ENCODE results near the gene SCN11A. TPM values are rescaled to one million over a fixed set of nuclear protein-coding genes. Genes with fewer than 3 reads are reported as not detected.

The SCN11A gene
- total RNA-seq, 2 donors from 2014 or later, result 0.09 to 1.7 TPM

- no peaks in the 10 kb centered on the region for H3K9me3 ChIP-seq
- H3K36me3 ChIP-seq, result no peaks in the 10 kb centered on the region
- no peak overlapping the region for H3K27ac ChIP-seq
- TF ChIP-seq, protein P1, sequence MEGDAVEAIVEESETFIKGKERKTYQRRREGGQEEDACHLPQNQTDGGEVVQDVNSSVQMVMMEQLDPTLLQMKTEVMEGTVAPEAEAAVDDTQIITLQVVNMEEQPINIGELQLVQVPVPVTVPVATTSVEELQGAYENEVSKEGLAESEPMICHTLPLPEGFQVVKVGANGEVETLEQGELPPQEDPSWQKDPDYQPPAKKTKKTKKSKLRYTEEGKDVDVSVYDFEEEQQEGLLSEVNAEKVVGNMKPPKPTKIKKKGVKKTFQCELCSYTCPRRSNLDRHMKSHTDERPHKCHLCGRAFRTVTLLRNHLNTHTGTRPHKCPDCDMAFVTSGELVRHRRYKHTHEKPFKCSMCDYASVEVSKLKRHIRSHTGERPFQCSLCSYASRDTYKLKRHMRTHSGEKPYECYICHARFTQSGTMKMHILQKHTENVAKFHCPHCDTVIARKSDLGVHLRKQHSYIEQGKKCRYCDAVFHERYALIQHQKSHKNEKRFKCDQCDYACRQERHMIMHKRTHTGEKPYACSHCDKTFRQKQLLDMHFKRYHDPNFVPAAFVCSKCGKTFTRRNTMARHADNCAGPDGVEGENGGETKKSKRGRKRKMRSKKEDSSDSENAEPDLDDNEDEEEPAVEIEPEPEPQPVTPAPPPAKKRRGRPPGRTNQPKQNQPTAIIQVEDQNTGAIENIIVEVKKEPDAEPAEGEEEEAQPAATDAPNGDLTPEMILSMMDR (IDR thresholded peaks at IDR 0.05), result no peak
- TF ChIP-seq POLR2AphosphoS5 (IDR thresholded peaks at IDR 0.05) (no peak), POLR2A (IDR thresholded peaks at IDR 0.05) (no peak)
- WGBS, result 82% methylated on average over 1 of the region's 1 CpG
- H3K27me3 ChIP-seq (replicated peaks; ENCODE audit: insufficient read depth), result no peaks in the 10 kb centered on the region
- H3K4me1 ChIP-seq (replicated peaks), result no peaks in the 10 kb centered on the region
- H3K4me3 ChIP-seq, result no peak overlapping the region
- intact Hi-C loops (cut with DNase I), result loop anchor here (10.0 kb wide), 1 partner anchor 505 kb away; no protein-coding TSS in a partner anchor
- no peak for DNase-seq (ENCODE audit: low spot score)
These were observed 22.2 kb downstream of the SCN11A start for GRCh38 chr3:39029556-39029955.

- DNase-seq (ENCODE audit: low spot score), result no peak
- Histone ChIP-seq H3K27ac (no peak overlapping the region), H3K36me3 (no peaks in the 10 kb centered on the region), H3K9me3 (no peaks in the 10 kb centered on the region), H3K4me3 (no peak overlapping the region), H3K4me1 (replicated peaks) (no peaks in the 10 kb centered on the region), H3K27me3 (replicated peaks; ENCODE audit: insufficient read depth) (no peaks in the 10 kb centered on the region)
- intact Hi-C loops (cut with DNase I), result loop anchor here (10.0 kb wide), 1 partner anchor 504 kb away; no protein-coding TSS in a partner anchor
- TF ChIP-seq, protein P1 (IDR thresholded peaks at IDR 0.05), result no peak
- no peak for TF ChIP-seq POLR2A (IDR thresholded peaks at IDR 0.05)
- no peak for TF ChIP-seq POLR2AphosphoS5 (IDR thresholded peaks at IDR 0.05)
- 57% methylated on average over 3 of the region's 3 CpGs for WGBS
These were observed 23.2 kb downstream of the SCN11A start for GRCh38 chr3:39028546-39028945.

- H3K27ac ChIP-seq, result no peak overlapping the region
- 80% methylated on average over 6 of the region's 6 CpGs for WGBS
- no peaks in the 10 kb centered on the region for H3K4me1 ChIP-seq (replicated peaks)
- no peak for TF ChIP-seq POLR2A (IDR thresholded peaks at IDR 0.05)
- TF ChIP-seq, protein P1 (IDR thresholded peaks at IDR 0.05), result no peak
- no peak for TF ChIP-seq POLR2AphosphoS5 (IDR thresholded peaks at IDR 0.05)
- H3K27me3 ChIP-seq (replicated peaks; ENCODE audit: insufficient read depth), result no peaks in the 10 kb centered on the region
- H3K9me3 ChIP-seq, result no peaks in the 10 kb centered on the region
- H3K36me3 ChIP-seq, result no peaks in the 10 kb centered on the region
- H3K4me3 ChIP-seq, result no peak overlapping the region
- intact Hi-C loops (cut with DNase I), result loop anchor here (10.0 kb wide), 1 partner anchor 501 kb away; no protein-coding TSS in a partner anchor
- no peak for DNase-seq (ENCODE audit: low spot score)
These were observed 26.3 kb downstream of the SCN11A start for GRCh38 chr3:39025222-39025970.

DNA sequence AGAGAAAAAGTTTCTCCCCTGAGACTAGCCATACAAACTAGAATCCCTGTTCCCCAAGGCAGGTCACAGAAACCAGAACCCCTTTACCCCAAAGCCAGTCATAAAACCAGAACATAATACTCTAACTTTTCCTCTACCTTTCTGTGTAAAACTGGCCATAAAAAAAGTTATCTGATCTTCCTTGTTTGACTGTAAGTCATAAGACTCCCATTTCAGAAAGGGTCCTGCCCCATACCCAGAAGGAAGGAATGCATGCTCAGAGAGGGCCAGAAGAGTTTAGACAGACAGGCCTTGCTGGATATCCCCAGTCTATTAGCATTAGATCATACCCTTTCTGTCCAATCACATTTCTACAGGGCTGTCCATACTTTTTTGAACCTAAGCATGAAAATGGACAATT is 27.2 kb downstream of the SCN11A start:
- Histone ChIP-seq H3K4me1 (replicated peaks) (no peaks in the 10 kb centered on the region), H3K27me3 (replicated peaks; ENCODE audit: insufficient read depth) (no peaks in the 10 kb centered on the region), H3K9me3 (no peaks in the 10 kb centered on the region), H3K27ac (no peak overlapping the region), H3K36me3 (no peaks in the 10 kb centered on the region), H3K4me3 (no peak overlapping the region)
- intact Hi-C loops (cut with DNase I), result loop anchor here (10.0 kb wide), 1 partner anchor 500 kb away; no protein-coding TSS in a partner anchor
- no peak for DNase-seq (ENCODE audit: low spot score)
- TF ChIP-seq POLR2A (IDR thresholded peaks at IDR 0.05), result no peak
- TF ChIP-seq, protein P1 (IDR thresholded peaks at IDR 0.05), result no peak
- no peak for TF ChIP-seq POLR2AphosphoS5 (IDR thresholded peaks at IDR 0.05)

DNA sequence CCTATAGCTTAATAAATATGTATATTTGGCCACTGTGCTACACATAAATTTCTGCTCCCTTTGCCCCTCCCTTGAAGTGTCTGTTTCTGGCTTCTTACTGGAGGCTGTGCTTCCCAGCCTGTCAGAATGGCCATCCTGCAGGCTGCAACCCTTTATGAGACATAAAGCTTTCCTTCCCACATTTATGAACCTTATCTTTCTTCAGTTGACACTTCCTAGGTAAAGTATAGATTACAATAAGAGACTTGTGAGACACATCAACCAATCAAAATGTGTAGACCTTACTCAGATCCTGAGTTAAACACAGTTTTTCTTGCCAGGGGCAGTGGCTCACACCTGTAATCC is 29.5 kb downstream of the SCN11A start:
- no peaks in the 10 kb centered on the region for H3K27me3 ChIP-seq (replicated peaks; ENCODE audit: insufficient read depth)
- H3K9me3 ChIP-seq, result no peaks in the 10 kb centered on the region
- DNase-seq (ENCODE audit: low spot score), result no peak
- no peaks in the 10 kb centered on the region for H3K36me3 ChIP-seq
- no peak overlapping the region for H3K4me3 ChIP-seq
- intact Hi-C loops (cut with DNase I), result loop anchor here (10.0 kb wide), 1 partner anchor 497 kb away; no protein-coding TSS in a partner anchor
- TF ChIP-seq POLR2AphosphoS5 (IDR thresholded peaks at IDR 0.05) (no peak), POLR2A (IDR thresholded peaks at IDR 0.05) (no peak)
- H3K4me1 ChIP-seq (replicated peaks), result no peaks in the 10 kb centered on the region
- H3K27ac ChIP-seq, result no peak overlapping the region
